HepG2 (cell line): ENCODE data around the gene CLIC5.

Experiments used
- ARHGAP35 ChIP-seq: sonication (generic); formaldehyde crosslinking; IDR thresholded peaks from 2 replicates; pipeline ENCODE4 v1.9.0; 2022; ENCODE audit warnings: mild to moderate bottlenecking, inconsistent platforms, moderate library complexity, missing genetic modification reagents, borderline replicate concordance
- MIER2 ChIP-seq: IDR thresholded peaks from 2 replicates; pipeline ENCODE4 v1.6.1; 2016; ENCODE audit warnings: missing biosample characterization, missing genetic modification reagents
- POLR2A ChIP-seq, 2 experiments: IDR thresholded peaks; 2 replicates each; pipeline ENCODE4 v1.6.1; 2011; ENCODE audit warnings: low read depth in 2 of 2, low read length in 2 of 2, mild to moderate bottlenecking in 1 of 2, moderate library complexity in 1 of 2; ENCODE audit not compliant: insufficient read depth in 1 of 2

DNA sequence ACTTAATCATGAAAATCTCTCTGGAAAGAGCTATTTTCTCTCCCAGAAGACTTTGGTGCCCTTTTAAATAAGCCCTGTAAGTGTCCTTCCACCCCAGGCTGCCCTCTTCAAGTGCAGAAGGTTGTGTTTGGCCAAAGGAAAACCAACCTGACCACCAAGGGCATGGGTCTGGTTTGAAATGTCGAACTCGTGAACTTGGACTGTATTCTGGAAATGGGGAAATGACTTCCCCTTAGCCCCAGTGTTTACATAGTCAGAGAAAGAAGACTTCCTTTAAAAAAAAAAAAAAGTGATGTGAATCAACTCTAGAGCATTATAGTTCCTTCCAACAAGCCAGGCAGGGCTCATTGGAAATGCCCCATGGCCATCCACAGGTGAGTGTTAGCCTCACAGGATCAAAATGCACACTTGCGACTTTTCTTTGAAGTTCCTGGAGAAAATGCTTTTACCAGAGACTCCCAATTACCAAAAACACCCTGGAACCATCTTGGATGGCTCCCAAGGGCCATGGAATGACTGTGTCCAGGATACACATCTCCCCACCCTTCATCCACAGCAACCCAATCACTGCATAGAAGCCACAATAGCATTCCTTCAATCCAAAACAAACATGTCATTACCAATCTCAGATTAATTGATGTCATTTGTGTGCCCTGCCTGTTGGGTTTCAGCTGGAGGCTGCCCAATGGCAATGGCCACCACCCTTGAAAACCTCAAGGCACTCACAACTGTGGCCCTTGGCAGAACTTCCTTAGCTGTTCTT lies 133.8 kb downstream of the CLIC5 start:
- TF ChIP-seq MIER2 (CRISPR knock-in tag) (no peak), POLR2A (IDR thresholded peaks at IDR 0.05; ENCODE audit: insufficient read depth in 1 of 2, low read depth in 2 of 2, low read length in 2 of 2) (no peak), ARHGAP35 (CRISPR knock-in tag) (no peak)
